ENCODE measurements around the gene PLXDC1.

- TF ChIP-seq CTCF (IDR thresholded peaks at IDR 0.05) (no peak), EZH2phosphoT487 (IDR thresholded peaks at IDR 0.05) (no peak), EZH2 (IDR thresholded peaks at IDR 0.05) (no peak)
Measured at GRCh38 chr17:39081851-39082250, 69.6 kb downstream of the PLXDC1 start.

Measured in neural progenitor cell (in vitro differentiated cells).